ENCODE results near the gene NTSR1.

- peak; percentile 99 for TF ChIP-seq CTCF (conservative IDR thresholded peaks at IDR 0.05)
- no peak for TF ChIP-seq EZH2 (IDR thresholded peaks at IDR 0.05; ENCODE audit: low read depth)
Measured at GRCh38 chr20:62808211-62808865, 99.7 kb downstream of the NTSR1 start.

Data from PC-9 (cell line).